ENCODE measurements around the gene HBG2.
"Not testable (repeated sequence)": the region's sequence is repeated elsewhere in the genome, so short reads cannot be mapped to it uniquely, and the experiment has no call there.

HBG2 gene

DNA sequence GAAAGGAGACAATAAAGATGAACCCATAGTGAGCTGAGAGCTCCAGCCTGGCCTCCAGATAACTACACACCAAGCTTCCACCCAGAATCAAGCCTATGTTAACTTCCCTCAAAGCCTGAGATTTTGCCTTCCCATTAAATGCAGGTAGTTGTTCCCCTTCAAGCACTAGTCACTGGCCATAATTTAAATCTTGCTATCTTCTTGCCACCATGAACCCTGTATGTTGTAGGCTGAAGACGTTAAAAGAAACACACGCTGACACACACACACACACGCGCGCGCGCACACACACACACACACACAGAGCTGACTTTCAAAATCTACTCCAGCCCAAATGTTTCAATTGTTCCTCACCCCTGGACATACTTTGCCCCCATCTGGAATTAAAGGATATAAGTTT is 6.1 kb downstream of the HBG2 start:
- DNase-seq, result not testable (repeated sequence)

DNA sequence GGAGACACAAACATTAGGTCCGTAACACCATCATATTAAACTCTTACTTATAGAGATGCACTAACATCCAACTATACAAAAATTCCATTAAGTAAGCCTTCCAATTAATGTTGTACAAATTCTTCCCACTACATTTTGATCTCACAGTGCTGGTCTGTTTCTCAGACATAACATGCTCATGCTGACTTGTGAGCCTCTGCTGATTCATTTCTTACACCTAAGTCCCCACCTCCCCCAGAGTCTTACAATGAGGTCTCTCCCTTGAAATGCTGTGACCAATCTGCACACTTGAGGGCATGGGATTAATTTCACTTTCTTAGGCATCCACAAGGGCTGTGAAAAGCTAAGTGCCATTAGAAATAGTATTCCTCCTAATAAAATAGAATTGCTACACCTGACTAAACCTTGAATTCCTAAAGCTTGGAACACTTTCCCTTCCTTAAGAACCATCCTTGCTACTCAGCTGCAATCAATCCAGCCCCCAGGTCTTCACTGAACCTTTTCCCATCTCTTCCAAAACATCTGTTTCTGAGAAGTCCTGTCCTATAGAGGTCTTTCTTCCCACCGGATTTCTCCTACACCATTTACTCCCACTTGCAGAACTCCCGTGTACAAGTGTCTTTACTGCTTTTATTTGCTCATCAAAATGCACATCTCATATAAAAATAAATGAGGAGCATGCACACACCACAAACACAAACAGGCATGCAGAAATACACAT is 6.9 kb downstream of the HBG2 start:
- DNase-seq, result no peak

DNA sequence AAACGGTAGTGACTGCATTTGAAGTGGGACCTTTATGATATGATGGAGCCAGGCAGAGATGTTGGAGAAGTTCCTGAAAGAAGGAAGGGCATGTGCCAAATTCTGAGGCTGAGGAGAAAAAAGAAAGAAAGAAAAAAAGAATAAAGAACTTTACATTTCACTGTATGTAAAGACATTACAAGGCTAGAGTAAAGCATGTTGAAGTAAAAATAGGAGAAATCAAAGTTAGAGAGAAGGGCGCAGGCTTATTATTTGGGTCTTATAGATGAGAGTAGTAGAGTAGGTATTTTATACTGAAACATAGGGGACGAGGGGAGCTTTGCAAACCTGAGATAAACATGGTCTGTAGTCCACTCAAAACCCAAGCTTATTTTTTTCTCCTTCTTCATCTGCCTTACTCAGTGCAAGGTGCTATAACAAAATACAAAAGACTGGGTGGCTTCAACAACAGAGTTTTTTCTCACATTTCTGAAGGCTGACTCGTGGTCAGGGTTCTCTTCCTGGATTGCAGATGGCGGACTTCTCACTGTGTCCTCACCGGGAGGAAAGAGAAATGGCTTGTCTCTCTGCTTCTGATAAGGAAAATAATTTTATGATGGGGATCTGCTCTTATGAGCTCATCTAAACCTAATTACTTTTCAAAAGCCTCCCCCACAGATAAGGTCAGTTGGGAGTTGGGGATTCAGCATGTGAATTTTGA is 7.7 kb downstream of the HBG2 start:
- DNase-seq, result no peak

DNA sequence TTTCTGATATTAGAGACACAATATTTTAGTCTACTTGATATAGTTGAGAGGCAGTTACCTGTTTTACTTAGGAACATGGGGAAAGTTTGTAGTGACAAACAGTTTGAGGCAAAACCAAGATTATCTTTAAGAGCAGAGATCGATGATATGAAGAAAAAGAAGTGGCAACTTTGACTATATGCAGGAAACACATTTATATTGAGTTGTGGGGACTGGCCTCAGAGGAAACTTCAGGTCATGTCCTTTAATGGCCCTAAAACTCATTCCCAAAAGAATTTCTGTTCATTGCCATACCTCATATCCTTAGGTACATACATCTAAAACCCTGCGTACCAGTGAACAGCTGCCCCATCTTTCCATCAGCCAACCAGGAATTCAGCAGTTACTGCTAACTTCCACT is 9.4 kb downstream of the HBG2 start:
- DNase-seq, result no peak

DNA sequence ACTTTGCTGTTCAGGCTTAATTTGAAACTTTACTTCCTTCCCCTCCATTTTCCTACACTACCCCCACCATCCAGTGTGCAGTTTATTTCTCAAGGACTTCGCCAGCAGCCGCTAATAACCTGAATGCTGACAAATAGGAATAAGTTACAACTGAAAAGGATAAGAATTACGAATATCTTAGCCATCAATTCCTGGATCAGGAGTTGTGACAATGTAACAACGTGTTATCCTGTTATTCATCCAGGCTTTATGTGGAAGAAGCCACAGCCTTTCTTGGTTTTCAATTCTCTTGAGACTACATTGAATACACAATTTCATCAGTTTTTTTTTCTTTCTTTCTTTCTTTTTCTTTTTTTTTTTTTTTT is 10.8 kb downstream of the HBG2 start:
- DNase-seq, result no peak

DNA sequence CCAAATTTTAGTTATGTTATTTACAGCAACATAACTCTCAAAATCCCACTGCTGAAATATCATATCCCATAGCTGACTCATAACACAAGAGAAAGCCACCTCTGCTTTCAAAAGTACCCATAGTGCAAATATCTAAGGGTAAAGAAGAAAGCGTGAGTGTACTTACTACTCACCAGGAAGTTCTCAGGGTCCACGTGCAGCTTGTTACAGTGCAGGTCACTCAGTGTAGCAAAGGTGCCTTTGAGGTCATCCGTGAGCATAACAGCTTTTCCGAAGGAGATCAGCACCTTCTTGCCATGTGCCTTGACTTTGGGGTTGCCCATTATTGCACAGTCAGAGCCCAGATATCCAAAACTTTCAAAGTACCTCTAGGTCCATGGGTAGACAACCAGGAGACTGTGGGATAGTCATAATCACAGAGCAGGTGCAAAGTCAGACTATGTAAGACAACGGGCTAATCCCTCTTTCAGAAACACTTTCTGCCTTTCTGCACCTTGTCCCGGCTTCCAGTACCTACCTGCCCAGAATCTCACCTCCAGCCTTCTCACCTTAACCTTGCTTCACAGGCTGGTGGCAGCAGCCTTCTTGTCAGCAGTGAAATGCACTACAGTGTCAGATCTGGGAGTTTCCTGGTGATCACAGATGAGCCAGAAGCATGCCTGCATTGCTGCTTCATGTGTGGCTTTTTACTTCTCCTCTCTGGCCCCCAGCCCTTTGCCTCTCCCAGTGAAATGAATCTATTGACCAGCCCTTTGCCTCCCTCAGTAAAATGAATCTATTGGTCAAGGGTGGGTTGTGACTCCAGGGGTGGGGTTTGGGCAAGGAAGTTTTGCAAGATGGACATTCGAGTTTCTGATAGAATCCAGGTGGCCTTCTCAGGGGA is 11.4 kb downstream of the HBG2 start:
- no peak for DNase-seq

DNA sequence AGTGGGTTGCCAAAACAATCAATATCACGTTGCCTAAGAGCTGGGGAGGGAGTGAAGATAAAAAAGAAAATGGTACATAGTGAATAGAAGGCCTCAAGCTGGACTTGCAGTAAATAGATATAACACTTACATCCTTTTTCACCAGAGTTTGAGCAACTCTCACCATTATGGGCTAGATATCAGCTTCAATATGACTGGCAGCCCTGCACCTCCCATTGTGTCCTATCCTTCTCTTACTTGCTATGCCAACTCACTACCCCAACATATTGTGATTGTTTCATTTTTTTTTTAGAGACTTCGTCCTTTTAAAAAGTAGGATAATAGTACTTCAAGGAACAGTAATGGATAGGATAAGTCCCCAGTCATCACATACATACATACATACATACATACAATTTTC is 12.4 kb downstream of the HBG2 start:
- DNase-seq, result no peak

DNA sequence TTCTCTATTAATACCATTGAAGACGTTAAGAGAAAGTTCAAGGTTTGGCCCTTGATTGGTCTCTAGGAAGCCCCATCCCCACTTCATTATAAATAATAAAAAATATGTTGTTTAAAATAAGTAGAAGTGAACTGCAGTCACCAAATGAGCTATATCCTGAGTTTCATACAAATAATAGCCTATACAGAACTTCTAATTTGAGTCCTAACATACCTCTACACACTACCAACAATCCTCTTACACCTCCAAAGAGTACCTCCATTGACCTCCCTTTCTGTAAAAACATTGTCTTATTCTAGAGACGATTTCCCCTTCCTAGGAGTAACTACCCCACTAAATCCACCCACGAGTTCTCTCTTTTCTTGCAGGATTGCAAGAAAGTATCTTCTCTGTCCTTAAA is 13.1 kb downstream of the HBG2 start:
- no peak for DNase-seq

DNA sequence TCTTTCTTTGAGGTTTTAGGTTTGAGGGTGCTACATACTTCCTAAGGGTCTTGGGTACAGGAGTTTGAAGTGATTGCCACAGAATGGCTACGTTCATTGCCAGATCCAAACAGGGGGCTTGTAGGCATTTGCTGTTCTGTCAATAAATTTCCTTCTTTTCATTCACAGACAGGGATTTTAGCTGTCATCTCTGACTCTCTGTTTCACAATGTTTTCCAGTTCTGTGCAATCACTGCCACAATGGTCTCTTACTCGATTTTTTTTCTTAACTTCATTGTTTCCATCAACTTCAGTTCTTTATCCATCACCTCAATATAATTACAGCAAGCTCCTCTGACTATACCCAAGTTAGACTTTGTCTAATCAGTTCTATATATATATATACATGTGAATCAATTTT is 14.1 kb downstream of the HBG2 start:
- no peak for DNase-seq

DNA sequence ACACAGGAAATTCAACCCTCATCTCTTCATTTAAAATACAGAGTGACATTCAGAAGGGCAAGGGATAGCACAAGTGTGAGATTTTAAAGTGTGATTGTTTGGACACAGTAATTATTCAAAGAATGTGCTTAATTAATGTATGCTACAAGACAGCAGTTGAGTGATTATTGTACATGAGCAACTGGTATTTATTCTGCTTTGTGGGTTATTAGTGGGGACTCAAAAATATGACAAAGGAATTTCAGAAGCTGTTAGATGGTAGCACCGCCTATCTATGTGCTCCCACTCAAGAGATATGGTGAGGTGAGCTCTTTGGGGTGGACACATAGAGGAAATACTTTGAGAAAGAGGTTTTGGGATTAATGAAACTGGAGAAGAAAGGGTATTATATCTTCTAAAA is 14.5 kb downstream of the HBG2 start:
- DNase-seq, result no peak

DNA sequence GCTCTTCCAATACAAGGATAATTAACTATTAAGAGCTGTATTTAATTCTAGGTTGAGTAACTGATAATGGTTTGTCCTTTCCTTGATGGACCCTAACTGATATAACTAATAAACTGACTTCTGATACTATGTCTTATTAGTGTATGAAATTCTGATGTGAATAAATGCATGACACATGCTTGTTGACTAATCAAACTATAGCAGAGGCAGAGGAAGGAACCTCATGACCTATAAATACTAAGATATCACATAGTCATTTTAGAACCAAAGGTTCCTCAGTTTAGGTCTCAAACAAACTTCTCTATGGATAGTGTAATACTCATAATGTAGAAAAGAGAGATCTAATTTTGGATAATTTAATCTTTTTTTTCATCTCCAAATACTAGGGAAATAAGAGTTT is 15.5 kb downstream of the HBG2 start:
- DNase-seq, result no peak

DNA sequence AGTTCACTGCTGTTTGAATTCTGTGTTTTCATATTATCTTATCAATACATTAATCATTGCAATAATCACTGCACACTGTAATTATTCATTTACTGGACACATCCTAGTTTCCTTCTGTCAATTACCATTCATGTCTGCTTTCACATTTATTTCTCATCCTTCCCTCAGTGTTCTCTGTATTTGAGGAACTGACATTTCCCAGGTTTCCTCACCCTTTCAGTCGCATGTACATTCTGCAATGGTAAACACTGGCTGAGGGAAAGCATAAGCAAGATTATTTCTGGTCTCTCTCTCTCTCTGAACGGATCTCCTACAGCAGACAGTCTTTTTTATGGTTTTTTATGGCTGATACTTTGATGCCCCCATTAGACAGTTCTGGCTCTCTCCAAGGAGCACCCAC is 16.1 kb downstream of the HBG2 start:
- no peak for DNase-seq

DNA sequence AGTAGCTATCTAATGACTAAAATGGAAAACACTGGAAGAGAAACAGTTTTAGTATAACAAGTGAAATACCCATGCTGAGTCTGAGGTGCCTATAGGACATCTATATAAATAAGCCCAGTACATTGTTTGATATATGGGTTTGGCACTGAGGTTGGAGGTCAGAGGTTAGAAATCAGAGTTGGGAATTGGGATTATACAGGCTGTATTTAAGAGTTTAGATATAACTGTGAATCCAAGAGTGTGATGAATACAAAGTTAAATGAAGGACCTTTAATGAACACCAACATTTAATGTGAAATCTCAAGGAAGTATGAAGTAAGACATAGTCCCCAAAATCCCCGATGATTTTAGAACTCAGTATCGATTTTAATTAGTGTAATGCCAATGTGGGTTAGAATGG is 17.2 kb downstream of the HBG2 start:
- no peak for DNase-seq

DNA sequence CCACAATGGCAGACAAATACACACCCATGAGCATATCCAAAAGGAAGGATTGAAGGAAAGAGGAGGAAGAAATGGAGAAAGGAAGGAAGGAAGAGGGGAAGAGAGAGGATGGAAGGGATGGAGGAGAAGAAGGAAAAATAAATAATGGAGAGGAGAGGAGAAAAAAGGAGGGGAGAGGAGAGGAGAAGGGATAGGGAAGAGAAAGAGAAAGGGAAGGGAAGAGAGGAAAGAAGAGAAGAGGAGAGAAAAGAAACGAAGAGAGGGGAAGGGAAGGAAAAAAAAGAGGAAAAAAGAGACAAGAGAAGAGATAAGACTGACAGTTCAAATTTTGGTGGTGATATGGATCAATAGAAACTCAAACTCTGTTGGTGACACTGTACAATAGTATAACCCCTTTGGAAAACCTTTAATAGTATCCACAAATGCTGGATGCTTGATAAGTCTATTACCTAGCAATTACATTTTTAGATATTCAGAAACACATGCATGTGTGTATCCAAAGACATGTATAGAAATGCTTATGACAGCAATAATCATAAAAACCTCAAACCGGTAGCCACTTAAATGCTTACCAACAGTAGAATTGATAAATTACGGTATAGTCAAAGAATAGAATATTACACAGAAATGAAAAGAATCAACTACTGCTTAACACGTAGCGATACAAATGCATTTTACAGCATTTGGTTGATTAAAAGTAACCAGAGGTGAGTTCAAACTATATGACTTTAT is 19.1 kb downstream of the HBG2 start:
- no peak for DNase-seq

DNA sequence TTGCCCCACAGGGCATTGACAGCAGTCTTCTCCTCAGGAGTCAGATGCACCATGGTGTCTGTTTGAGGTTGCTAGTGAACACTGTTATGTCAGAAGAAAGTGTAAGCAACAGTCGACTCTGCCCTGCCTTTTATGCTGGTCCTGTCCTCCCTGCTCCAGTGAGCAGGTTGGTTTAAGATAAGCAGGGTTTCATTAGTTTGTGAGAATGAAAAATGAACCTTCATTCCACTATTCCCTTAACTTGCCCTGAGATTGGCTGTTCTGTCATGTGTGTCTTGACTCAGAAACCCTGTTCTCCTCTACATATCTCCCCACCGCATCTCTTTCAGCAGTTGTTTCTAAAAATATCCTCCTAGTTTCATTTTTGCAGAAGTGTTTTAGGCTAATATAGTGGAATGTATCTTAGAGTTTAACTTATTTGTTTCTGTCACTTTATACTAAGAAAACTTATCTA is 20.2 kb downstream of the HBG2 start, which contains the start of gene HBD:
Gene HBD (minus strand): TSS at position 103 of the 454 bp plus-strand sequence. CDS start 50 bp downstream, at position 53.
- DNase-seq, result no peak

DNA sequence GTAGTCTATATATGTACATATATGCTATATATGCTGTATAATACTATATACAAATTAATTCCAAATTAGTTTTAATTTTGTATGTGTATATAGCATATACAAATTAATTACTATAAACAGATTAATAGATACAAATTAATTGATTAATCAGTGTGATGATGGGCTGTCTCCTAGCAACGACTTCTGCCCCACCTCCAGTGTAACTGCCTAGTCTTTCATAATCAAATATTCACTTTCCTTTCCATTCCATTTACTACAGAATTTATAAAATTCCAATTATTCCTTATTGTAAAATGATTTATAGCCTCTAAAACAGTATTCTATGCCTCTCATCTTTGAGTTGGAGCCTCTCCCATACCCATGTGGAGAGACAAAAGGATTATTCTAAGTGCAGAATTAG is 21.3 kb downstream of the HBG2 start:
- DNase-seq, result no peak

DNA sequence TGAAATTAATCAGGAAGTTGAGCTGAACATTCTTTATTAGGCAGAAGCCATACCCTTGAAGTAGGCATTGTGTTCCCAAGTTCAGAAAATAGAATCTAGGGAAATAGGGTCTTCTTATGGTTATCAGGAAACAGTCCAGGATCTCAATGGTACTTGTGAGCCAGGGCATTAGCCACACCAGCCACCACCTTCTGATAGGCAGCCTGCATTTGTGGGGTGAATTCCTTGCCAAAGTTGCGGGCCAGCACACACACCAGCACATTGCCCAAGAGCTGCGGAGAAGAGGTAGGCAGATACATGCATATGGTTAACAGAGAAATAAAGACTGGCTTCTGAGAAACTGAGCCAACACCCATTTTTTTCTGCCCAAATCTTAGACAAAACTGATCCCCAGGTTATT is 21.8 kb downstream of the HBG2 start:
- DNase-seq, result no peak

DNA sequence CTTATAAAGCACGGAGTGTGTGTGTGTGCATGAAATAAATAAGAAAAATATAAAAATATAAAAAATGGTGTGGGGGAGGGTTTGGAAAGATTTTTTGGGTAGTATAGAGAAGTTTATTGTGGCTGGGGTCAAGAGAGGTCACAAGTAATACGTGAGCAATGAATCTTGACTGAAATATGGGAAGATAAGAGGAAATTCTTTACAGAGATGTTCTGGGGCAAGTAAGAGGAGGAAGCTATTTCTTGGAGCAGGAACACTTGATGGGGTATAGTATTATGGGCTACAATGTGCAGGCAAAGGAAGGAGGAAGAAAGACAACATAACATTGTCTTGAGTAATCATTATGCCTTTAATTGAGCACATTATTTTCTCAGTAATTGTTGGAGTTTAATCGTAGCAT is 22.4 kb downstream of the HBG2 start:
- no peak for DNase-seq

DNA sequence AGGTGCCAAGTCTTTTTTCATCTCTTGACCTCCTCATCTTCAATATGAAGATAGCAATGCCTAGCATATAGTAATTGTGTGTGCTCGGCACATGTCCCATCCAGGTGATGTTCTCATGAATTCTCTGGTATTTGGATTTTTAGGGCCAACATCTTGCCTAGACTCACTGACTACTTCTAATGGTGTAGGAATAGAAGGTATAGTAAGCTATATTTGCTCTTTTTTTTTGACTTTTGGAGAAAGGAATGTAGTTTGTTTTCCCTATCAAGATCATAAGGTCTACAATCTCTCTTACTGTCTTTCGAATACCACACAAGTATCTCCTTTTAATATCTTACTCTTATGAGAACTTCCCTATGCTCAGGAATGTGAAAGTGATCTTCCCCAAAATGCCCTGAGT is 23.5 kb downstream of the HBG2 start:
- DNase-seq, result no peak

DNA sequence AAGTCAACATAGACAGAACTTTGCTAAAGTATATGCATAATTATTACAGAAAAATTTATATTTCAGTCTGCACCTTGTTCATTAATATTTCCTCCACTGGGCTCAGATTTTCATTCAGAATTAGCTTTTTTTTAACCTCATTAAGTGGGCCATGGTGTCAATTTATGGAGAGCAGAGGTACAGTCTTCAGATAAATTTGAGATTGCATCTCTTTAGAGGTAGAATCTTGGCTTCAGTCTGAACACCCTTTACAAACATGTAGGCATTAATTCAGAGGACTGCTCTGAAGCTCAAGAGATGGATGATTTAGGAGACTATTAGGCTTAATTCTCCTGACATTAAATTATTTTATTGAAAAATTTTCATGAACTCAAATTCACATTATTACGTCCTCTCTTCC is 24.3 kb downstream of the HBG2 start:
- no peak for DNase-seq

DNA sequence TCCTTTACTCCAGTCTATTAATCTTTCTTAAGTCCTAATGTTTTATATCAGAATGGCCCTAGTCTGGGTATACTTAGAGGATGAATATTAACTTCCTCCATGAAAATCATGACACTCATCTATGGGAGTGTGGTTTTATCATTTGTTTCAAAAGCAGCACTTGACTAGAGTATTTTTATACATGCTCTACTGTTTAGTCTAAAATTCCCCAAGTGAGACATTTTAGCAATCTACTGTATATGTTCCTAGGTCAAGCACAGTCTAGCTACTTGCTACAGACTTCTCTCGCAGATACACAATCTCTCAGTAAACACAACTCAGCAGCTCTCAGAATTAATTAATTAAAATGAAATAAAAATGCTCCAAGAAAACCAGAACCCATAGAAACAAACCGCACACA is 24.8 kb downstream of the HBG2 start:
- DNase-seq, result no peak

DNA sequence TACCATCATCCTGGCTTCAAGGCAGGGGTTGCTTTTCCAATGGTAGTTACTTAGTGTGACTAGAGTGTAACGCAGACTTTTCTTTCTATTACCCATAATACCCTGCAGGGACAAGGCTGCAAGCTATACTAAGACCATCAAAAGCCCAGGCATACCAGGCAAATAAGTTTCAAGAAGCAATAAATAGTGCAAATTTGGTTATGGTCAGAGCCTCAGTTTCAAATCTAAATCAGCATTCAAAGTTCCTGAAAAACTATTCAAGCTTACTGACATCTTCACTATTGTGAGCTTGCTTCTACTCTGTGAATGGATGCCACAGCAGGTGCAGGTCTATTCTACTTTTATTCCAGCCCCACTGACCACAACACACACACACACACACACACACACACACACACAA is 25.2 kb downstream of the HBG2 start:
- no peak for DNase-seq

DNA sequence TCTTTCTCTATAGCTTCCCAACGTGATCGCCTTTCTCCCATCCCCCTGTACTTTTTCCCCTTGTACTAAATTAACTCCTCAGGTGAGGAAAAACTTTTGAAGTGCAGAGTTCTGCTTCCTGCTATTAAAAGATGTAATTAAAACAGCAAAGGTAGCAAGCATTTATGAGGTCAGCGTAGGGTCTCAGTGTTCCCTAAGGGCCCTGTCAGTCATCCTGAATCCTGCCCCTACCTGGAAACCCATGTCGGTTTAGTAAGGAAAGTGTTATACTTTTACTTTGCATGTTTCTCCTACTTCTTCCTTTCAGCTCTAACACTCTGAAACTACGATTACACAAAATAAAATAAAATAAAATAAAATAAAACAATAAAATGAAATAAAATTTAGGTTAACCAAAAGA is 26.5 kb downstream of the HBG2 start:
- DNase-seq, result no peak
